SW 1271 (cell line): ENCODE results near the gene PTP4A1.

Experiments used
- DNase-seq, 2 experiments: peaks; one replicate each; lab custom pipeline; 2025; lab: John Stamatoyannopoulos, UW

The PTP4A1 gene

DNA sequence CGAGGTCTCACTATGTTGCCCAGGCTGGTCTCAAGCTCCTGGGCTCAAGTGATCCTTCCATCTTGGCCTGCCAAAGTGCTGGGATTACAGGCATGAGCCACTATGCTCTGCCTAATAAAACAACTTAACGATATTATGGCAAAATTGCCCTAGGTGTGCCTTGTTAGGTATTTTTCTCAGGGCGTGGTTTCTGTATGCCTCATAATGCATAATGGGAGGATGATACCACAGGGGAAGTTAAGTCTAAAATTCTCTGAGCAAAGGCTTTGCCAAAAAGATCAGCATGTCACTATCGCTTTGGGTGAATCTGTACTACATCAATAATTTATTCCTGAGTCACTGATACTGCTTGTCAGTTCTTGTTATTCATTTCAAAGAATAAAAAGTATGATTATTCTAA is 15.9 kb upstream of the PTP4A1 start:
- no peak for DNase-seq

DNA sequence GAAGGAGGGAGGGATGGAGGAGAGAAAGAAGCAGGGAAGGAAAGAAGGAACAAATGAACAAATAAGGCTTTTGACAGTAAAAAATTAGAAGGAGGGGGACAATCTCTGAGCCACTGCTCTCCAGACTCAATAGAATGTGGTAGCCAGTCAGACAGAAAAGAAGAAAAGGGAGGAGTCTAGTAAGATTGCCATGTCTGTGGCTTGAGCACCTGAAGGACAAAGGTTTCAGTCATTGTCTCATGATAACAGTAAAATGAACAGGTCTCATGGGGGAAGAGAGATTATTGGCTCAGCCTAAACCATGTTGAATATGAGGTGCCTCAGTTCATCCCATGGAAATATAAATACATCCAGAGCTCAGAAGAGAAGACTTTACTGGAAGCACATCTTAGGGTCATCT is 14.0 kb upstream of the PTP4A1 start:
- no peak for DNase-seq

DNA sequence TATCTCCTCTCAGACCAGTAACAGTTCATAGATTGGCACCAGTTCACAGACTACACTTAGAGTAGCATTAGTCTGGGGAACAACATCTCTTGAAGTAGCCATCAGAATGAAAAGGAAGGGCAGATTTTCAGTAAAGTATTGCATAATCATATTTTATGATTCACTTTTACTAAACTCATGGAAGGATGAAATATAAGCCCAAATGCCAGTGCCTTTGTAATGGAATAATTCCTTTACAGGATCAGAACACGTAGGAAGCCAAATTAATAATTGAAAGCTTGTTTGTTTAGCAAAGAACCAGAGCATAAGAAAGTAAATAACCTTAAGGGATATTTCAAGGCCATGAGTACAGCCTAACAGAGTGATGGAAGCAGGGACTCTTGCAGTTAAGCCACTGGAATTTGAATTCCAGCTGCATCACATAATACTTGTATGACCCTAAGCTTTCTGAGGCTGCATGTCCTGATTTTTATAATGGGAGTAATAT is 11.4 kb upstream of the PTP4A1 start:
- DNase-seq, result no peak

DNA sequence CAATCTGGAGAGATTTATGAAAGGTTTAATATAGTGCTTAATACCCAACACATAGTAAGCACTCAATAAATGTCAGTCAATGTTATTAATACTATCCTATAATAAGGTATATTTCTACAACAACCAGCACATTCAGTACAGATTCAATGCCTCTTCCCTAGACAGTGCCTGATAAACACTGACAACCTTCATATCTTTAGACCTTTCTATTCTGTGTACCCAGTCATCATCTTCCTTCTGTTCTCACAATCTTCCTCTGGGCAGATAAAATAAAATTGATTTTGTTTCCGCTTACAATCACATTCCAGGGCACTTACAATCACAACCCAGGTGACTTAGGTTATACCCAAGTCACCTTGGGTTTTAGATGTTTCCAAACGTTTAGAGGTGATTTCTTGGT is 11.0 kb upstream of the PTP4A1 start:
- DNase-seq, result no peak

DNA sequence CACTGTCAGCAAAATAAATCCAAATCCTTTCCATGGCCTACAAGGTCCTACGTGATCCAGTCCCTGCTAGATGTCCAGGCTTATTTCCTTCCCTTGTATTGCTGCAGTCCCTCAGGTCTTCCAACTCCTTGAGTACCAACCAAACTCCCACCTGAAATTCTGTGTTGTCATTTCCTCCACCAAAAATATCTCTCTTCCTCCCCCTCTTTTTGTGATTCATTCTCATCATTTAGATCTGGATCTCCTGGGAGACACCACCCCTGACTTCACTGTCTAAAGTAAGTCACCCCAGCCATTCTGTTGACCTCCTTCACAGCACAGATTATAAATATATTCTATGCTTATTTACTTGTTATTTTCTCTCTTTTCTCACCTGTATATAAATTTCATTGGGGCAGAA is 9.0 kb upstream of the PTP4A1 start:
- no peak for DNase-seq

DNA sequence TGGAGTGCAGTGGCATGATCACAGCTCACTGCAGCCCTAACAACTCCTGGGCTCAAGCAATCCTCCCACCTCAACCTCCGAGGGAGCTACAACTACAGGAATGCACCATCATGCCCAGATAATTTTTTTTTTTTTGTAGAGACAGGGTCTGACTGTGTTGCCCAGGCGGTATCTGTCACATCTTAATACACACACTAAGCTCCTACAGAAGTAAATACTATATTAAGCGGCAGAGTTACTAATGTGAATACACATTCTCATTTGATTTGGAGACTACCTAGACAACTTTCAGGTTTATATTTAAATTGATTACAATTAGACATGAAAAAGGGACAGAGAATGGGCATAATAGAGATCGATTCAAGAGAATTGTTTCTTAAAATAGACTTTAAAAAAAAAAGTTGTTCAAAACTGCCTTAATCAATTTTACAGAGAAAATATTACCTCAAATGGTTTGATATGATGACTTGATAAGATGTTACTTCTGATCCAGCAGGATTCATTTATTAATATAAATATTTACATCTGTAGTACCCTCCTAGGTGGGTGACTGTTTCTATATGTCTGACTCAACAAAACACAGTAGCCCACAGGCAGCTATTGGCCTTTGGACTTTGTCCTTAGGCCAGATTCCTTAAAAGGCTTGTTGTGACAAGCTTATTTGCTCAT is 7.1 kb upstream of the PTP4A1 start:
- DNase-seq, result no peak

DNA sequence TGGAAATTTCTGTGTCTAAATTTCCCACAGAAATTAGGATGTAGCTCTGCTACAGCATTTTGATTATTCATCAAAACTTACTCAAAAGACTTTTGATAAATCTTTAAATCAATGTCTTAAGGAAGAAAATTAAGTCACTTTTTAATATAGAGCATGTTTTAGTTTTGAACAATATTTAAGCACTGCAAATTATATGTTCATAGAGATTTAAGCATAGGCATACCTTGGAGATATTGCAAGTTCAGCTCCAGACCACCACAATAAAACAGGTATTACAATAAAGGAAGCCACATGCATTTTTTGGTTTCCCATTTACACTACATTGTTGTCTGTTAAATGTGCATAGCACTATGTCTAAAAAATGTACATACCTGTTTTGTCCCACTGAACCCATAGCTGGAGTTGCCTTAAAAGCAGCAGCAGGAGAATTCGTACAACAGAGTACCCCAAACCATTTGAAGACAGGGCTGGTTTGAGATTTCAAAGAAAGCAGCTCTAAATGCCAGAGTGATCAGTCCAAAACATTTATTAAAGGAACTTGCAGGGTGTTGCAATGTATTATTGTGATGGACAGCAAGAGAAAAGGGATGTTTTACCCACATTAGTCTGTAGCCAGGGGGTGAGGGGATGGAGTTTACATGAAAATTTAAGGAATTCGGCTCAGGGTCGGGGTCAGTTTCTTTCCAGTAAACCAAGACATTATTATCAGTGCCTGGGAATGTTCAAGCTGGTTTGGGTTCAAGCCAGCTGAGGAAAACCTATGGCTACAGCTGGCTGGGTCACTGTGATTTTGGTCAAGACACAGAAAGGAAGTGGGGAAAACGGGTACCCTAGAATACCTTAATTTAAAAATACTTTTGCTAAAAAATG is 6.3 kb upstream of the PTP4A1 start:
- DNase-seq, result no peak

DNA sequence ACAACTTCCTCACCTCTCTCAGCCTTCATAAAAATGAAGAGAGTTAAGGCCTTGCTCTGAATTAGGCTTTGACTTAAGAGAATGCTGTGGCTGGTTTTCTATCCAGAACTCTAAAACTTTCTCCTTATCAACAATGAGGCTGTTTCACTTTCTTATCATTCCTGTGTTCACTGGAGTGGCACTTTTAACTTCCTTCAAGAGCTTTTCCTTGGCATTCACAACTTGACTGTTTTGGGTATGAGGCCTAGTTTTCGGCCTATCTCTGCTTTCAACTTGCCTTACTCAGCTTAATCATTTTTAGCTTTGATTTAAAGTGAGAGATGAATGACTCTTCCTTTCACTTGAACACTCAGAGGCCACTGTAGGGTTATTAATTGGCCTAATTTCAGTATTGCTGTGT is 4.3 kb upstream of the PTP4A1 start:
- no peak for DNase-seq

DNA sequence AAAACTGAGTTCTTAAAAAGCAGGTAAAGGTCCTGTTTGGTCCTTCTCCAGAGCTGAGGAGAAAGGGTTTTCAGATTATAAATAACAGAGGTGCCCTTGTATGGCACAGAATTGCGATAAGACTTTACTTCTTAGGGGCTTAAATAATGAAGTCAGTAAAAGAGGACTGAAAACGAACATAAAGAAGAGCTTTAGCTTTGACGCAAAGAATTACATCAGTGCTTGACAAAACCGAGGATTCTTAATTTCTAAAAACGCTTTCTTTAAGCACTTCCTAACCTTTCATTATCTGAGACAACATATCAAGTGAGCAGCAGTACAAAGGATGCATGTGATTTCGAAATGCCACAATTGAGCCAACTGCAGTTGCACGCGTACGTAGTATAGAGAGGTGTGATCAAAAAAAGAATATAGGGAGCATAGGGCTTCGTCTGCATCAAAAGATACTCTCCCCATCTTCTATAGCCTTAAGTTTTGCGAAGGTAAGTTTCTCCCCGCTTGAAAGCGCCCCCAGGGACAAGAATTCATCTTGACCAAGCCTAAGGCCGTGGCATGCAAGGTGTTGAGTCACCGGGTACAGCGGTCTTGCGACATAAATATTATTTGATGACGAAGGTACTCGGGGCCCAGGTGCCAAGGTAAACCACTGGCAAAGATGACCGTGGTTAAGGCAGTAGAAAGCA is 778 bp upstream of the PTP4A1 start:
- DNase-seq, result peak; percentile 47 to 77

DNA sequence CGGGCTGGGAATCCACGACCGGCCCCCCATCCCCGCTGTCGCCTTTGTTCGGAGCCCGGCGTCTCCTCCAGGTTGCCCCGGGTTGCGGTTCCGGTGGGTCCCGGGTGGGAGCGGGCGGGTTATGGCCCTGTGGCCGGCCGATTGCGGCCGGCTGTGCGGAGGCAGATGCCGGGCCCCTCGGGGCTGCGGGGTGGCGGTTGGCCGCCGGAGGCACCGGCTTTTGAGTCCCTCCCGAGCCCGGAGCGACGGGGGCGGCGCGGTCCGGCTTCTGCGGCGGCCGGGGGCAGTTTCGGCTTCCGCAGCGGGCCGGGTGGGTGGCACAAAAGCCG is 431 bp downstream of the PTP4A1 start:
- no peak for DNase-seq

DNA sequence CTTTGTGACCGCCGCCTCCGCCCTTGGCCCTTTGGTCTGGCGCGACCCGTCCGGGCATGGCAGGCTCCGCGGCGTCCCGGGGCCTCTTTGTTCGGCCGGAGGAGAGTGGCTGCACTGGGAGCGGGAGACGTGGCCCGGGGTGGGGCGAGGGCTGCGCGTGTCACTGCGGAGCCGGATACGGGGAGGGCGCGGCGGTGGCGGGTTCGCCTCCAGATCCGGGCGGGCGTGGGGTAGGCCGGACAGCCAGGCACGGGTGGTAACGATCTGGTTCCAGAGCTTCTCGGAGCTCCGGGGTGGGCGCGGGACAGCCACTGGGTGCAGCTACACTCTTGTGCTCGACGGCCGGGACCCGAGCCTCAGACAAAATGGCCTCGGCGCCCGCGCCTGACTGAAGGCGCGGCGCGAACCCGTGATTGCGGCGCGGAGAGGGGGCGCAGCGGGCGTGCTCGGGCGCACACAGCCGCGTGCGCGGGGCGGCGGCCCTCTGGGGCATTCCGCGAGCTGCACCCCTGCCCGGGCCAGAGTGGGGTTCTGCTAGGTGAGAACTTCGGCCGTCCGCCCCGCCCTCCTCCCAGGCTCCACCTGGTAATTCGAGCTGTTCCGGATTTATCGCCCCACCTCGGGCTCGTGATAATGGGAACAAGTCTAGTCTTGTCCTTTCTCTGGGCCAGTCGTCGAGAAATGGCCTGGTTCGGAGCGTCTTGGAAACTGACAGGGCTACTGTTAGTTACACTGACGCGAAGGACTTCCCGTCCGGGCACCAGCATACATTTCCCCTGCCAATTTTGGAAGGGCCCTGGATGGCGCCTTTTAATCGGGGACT is 1.0 kb downstream of the PTP4A1 start:
- DNase-seq, result peak; percentile 43 to 78

DNA sequence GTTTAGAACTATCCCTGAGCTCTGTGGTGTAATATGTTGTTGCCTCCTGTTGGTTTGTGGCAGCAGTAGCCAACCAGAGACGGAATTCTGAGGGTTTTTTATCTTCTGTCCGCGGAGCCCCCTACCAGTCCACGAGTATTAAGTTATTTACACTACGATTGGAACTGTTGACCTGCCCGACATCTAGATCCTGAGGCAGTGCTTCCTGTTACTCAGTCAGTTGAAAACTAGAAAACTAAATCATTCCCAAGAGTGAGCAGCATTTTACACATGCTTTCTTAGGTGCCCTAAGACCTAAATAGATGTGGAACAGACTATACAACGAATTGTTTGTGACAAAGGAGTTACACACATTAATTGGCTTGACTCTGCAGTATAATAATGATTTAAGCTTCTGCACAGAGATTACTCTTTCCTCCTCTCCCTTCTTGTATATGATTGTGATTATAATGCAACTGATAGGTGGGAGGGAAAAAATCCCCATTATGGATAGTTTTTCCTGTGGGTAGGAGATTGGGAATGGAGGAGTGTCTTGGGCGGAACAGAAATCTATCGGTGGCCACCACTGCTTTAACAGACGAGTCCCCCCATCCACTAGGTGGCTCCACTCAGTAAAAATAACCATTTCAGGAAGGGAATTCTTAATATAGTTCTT is 1.7 kb downstream of the PTP4A1 start:
- DNase-seq, result peak; percentile 48 to 83

DNA sequence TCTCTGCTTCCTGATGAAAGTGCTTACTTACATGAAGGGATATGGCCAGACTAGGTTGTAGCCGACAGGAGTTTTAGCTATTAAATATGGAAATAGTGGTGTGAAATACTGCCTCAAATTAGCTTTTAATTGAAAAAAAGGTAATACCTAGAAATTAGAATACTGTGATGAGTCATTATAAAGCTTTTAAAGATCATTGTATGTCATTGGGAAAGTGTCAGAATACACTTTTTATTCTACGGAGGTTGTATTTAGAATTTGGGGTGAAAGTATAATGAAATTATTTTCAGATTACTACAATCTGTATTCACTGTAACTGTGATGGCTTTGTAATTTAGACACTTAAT is 2.2 kb downstream of the PTP4A1 start:
- no peak for DNase-seq

DNA sequence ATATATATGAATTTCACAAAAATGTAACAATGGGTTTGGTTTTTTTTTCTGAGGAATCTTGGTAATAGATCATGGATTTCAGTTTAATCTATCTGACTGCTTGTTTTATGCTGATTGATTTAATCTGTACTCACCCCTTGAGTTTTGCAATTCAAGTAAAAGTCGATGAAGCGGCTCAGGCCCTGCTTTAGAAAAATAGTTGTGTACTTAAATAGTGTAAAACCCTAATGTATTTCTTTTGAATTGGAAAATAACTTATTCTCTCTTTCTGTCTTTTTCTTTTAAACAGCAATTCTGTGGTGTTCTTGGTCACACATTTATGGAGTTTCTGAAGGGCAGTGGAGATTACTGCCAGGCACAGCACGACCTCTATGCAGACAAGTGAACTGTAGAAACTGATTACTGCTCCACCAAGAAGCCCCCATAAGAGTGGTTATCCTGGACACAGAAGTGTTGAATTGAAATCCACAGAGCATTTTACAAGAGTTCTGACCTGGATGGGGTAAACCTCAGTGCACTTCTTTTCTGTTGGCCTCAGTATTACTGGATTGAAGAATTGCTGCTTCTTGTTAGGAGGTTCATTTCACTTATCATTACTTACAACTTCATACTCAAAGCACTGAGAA is 4.0 kb downstream of the PTP4A1 start:
- no peak for DNase-seq

DNA sequence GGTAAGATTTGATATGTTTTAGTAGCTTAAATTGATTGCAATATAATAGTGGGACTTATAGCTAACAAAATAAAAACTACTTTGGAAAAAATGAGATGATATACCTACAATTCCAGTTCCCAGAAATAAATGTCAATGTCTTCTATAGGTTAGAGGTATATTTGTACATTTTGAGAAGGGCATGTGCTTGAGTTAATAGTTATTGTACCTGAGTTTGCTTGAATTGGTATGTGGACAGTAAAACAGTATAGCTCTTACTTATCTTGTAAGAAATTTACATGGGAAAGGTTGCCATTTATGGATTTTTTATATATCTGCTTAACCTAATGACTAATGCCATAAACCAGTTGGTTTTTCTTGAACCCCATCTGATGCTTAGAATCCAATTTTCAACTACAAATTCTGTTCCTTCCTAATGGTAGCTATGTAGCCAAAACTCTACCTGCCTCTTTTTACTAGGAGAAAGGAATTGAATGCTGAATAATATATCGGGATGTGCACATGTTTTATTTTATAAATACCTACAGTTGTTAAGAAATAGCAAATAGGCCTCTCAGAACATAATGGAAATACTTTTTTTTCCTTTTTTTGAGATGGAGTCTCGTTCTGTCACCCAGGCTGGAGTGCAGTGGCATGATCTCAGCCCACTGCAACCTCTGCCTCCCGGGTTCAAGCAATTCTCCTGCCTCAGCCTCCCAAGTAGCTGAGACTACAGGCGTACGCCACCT is 4.9 kb downstream of the PTP4A1 start:
- DNase-seq, result no peak

DNA sequence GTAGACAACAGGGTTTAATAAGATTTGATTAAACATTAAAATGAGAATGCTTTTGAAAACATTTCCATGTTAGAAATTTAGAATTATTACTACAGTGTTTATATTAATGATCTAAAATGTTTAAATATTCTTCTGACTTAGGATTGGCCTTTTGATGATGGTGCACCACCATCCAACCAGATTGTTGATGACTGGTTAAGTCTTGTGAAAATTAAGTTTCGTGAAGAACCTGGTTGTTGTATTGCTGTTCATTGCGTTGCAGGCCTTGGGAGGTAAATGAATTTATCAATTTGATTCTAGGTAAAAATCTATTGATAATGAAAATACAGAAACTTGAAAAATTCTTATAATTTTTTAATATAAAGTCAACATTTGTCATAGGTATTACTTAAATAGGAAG is 6.5 kb downstream of the PTP4A1 start:
- DNase-seq, result no peak

DNA sequence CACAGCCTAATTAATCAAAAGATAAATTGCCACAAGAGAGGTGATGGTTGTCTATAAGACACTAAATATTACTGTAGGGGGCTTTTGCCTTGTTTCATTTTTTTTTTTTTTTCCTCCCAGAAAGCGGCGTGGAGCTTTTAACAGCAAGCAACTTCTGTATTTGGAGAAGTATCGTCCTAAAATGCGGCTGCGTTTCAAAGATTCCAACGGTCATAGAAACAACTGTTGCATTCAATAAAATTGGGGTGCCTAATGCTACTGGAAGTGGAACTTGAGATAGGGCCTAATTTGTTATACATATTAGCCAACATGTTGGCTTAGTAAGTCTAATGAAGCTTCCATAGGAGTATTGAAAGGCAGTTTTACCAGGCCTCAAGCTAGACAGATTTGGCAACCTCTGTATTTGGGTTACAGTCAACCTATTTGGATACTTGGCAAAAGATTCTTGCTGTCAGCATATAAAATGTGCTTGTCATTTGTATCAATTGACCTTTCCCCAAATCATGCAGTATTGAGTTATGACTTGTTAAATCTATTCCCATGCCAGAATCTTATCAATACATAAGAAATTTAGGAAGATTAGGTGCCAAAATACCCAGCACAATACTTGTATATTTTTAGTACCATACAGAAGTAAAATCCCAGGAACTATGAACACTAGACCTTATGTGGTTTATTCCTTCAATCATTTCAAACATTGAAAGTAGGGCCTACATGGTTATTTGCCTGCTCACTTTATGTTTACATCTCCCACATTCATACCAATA is 7.8 kb downstream of the PTP4A1 start:
- no peak for DNase-seq

DNA sequence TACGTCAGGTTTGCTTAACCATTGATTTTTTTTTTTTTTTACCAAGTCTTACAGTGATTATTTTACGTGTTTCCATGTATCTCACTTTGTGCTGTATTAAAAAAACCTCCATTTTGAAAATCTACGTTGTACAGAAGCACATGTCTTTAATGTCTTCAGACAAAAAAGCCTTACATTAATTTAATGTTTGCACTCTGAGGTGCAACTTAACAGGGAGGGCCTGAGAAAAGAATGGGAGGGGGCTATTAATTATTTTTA is 8.4 kb downstream of the PTP4A1 start:
- DNase-seq, result no peak

DNA sequence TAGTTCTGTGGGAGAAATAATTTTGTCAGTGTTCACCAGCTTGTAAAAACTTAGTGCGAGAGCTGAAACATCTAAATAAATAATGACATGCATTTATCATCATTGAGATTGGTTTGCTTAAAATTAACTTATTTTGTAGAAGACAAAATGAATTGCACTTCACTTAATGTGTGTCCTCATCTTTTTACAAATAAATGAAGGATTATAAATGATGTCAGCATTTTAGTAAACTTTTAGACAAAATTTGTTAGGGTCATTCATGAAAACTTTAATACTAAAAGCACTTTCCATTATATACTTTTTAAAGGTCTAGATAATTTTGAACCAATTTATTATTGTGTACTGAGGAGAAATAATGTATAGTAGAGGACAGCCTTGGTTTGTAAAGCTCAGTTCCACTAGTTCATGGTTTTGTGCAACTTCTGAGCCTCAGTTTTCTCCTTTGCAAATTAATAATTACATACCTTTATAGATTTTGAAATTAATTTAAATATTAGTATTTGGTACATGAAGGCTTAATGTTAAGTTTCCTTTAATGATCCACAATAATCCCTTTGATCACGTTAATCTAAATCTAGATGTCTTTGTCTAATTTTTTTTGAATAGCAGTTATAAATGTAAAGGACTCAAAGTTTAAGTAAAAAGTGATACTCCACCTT is 9.2 kb downstream of the PTP4A1 start:
- DNase-seq, result no peak
